ENCODE measurements around the gene ROR1. TPM values are rescaled to one million over a fixed set of nuclear protein-coding genes. Genes with fewer than 3 reads are reported as not detected.

Gene ROR1
- total and polyA plus RNA-seq, 2 donors (not counting 1 experiment from before 2014, with no cell fraction given), result 0.46 to 16.0 TPM

GRCh38 chr1:63903947-63904610, 130.3 kb downstream of the ROR1 start:
- TF ChIP-seq, protein P1, sequence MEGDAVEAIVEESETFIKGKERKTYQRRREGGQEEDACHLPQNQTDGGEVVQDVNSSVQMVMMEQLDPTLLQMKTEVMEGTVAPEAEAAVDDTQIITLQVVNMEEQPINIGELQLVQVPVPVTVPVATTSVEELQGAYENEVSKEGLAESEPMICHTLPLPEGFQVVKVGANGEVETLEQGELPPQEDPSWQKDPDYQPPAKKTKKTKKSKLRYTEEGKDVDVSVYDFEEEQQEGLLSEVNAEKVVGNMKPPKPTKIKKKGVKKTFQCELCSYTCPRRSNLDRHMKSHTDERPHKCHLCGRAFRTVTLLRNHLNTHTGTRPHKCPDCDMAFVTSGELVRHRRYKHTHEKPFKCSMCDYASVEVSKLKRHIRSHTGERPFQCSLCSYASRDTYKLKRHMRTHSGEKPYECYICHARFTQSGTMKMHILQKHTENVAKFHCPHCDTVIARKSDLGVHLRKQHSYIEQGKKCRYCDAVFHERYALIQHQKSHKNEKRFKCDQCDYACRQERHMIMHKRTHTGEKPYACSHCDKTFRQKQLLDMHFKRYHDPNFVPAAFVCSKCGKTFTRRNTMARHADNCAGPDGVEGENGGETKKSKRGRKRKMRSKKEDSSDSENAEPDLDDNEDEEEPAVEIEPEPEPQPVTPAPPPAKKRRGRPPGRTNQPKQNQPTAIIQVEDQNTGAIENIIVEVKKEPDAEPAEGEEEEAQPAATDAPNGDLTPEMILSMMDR (IDR thresholded peaks at IDR 0.05), result no peak
- TF ChIP-seq EZH2 (IDR thresholded peaks at IDR 0.05; ENCODE audit: borderline replicate concordance, insufficient read depth, low read depth, low read length, poor library complexity, severe bottlenecking), result no peak
- H3K36me3 ChIP-seq (replicated peaks in 1 of 2; ENCODE audit: control extremely low read depth in 1 of 2, control insufficient read depth in 1 of 2, extremely low read depth in 1 of 2, insufficient read depth in 2 of 2, low read length in 1 of 2), result no peaks in the 10 kb centered on the region
- no peaks in the 10 kb centered on the region for H3K9me3 ChIP-seq (ENCODE audit: control extremely low read depth in 1 of 3, control insufficient read depth in 2 of 3, insufficient read depth in 1 of 3, low read length in 2 of 3)
- CTCF ChIA-PET, result interaction anchor here (0.6 to 2.2 kb wide), 4 partner anchors 11 to 15 kb away, joined by 3 to 12 read pairs (median 6); no protein-coding TSS in a partner anchor
- H2AFZ ChIP-seq (ENCODE audit: insufficient read depth, low read depth, low read length, poor library complexity, severe bottlenecking), result peak overlapping the region; percentile 31
- no peak overlapping the region for H3K27ac ChIP-seq (ENCODE audit: low read length in 2 of 2)
- H3K27me3 Mint-ChIP-seq, result peaks cover 25% of the 10 kb centered on the region
- H3K4me3 Mint-ChIP-seq, result no peak overlapping the region
- WGBS (ENCODE audit: insufficient coverage), result 33% methylated on average over 4 of the region's 5 CpGs
- no peaks in the 10 kb centered on the region for H4K20me1 ChIP-seq (ENCODE audit: control insufficient read depth, insufficient read depth, low read length, poor library complexity, severe bottlenecking)
- intact Hi-C loops (cut with micrococcal nuclease), result loop anchor here (2.0 to 5.0 kb wide), 2 partner anchors 13 to 37 kb away; no protein-coding TSS in a partner anchor
- H3K4me1 Mint-ChIP-seq, result peaks cover 11% of the 10 kb centered on the region
- no peaks in the 10 kb centered on the region for H3K9me3 Mint-ChIP-seq (ENCODE audit: insufficient read depth)
- H3K4me1 ChIP-seq (ENCODE audit: control insufficient read depth in 2 of 2, insufficient read depth in 2 of 2, low read length in 2 of 2), result peaks cover 7 to 9% of the 10 kb centered on the region in 2 donors
- H3K79me2 ChIP-seq (ENCODE audit: control insufficient read depth, insufficient read depth, low read length), result no peaks in the 10 kb centered on the region
- H3K9ac ChIP-seq (ENCODE audit: low read length), result no peak overlapping the region
- peak; percentile 47 for ATAC-seq (ENCODE audit: low read depth)
- peak overlapping the region; percentile 1 for H3K27ac Mint-ChIP-seq
- H3K4me3 ChIP-seq (ENCODE audit: control extremely low read depth in 1 of 5, extremely low read depth in 1 of 5, insufficient read depth in 1 of 5, low read depth in 2 of 5, low read length in 4 of 5), result no peak overlapping the region
- peaks cover 0 to 9% (median 2%) of the 10 kb centered on the region in 4 experiments for H3K27me3 ChIP-seq (replicated peaks in 1 of 4; ENCODE audit: control extremely low read depth in 1 of 4, control insufficient read depth in 3 of 4, insufficient read depth in 4 of 4, low read length in 3 of 4)
- peak; percentile 29 for DNase-seq
- POLR2A ChIA-PET, result interaction anchor here (0.6 kb wide), 1 partner anchor 11 kb away, joined by 5 read pairs; no protein-coding TSS in a partner anchor
- no peak overlapping the region for H3K4me2 ChIP-seq (replicated peaks; ENCODE audit: low read depth, low read length, poor library complexity, severe bottlenecking)

DNA sequence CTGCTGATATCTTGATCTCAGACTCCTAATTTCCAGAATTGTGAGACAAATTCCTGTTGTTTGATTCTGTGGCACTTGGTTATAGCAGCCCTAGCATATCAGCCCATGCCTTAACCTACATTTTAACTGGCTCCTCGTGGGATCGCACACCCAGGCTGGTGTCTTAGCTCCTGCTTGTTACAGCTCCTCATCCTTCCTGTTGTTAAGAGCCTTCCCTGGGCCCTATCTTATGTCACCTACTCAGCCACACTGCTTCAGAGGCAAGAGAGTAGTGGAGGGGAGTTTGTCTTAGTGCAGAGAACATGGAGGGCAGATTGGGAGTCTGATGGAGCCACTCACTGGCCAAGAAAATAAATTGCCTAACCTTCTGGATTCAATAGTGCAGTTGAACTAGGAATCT, 131.0 kb downstream of the ROR1 start:
- Histone ChIP-seq H3K27me3 (replicated peaks in 1 of 4; ENCODE audit: control extremely low read depth in 1 of 4, control insufficient read depth in 3 of 4, insufficient read depth in 4 of 4, low read length in 3 of 4) (peaks cover 0 to 9% (median 2%) of the 10 kb centered on the region in 4 experiments), H3K79me2 (ENCODE audit: control insufficient read depth, insufficient read depth, low read length) (no peaks in the 10 kb centered on the region), H3K4me2 (replicated peaks; ENCODE audit: low read depth, low read length, poor library complexity, severe bottlenecking) (no peak overlapping the region), H3K27ac (ENCODE audit: low read length in 2 of 2) (no peak overlapping the region), H3K4me1 (ENCODE audit: control insufficient read depth in 2 of 2, insufficient read depth in 2 of 2, low read length in 2 of 2) (peaks cover 7 to 9% of the 10 kb centered on the region in 2 donors), H3K9me3 (ENCODE audit: control extremely low read depth in 1 of 3, control insufficient read depth in 2 of 3, insufficient read depth in 1 of 3, low read length in 2 of 3) (no peaks in the 10 kb centered on the region), H3K36me3 (replicated peaks in 1 of 2; ENCODE audit: control extremely low read depth in 1 of 2, control insufficient read depth in 1 of 2, extremely low read depth in 1 of 2, insufficient read depth in 2 of 2, low read length in 1 of 2) (no peaks in the 10 kb centered on the region), H3K9ac (ENCODE audit: low read length) (no peak overlapping the region), H3K4me3 (ENCODE audit: control extremely low read depth in 1 of 5, extremely low read depth in 1 of 5, insufficient read depth in 1 of 5, low read depth in 2 of 5, low read length in 4 of 5) (no peak overlapping the region), H4K20me1 (ENCODE audit: control insufficient read depth, insufficient read depth, low read length, poor library complexity, severe bottlenecking) (no peaks in the 10 kb centered on the region), H2AFZ (ENCODE audit: insufficient read depth, low read depth, low read length, poor library complexity, severe bottlenecking) (no peak overlapping the region)
- WGBS (ENCODE audit: insufficient coverage), result no CpG with 5 or more reads among the region's 2 CpGs
- ChIA-PET POLR2A (interaction anchor here (0.6 kb wide), 1 partner anchor 10 kb away, joined by 5 read pairs; no protein-coding TSS in a partner anchor), CTCF (interaction anchor here (0.6 to 1.8 kb wide), 3 partner anchors 10 to 132 kb away, joined by 3 to 12 read pairs (median 7); partner anchors contain the start of gene ROR1)
- no peak for DNase-seq
- peaks cover 11% of the 10 kb centered on the region for H3K4me1 Mint-ChIP-seq
- TF ChIP-seq, protein P1 (IDR thresholded peaks at IDR 0.05), result no peak
- TF ChIP-seq EZH2 (IDR thresholded peaks at IDR 0.05; ENCODE audit: borderline replicate concordance, insufficient read depth, low read depth, low read length, poor library complexity, severe bottlenecking), result no peak
- no peak overlapping the region for H3K27ac Mint-ChIP-seq
- ATAC-seq (ENCODE audit: low read depth), result no peak
- intact Hi-C loops (cut with micrococcal nuclease), result loop anchor here (2.0 to 5.0 kb wide), 2 partner anchors 14 to 38 kb away; no protein-coding TSS in a partner anchor
- H3K4me3 Mint-ChIP-seq, result no peak overlapping the region
- H3K27me3 Mint-ChIP-seq, result peaks cover 24% of the 10 kb centered on the region
- no peaks in the 10 kb centered on the region for H3K9me3 Mint-ChIP-seq (ENCODE audit: insufficient read depth)
